Adipocyte (in vitro differentiated cells): ENCODE results near the gene UTP20.

ENCODE experiments used
- DNase-seq: peaks from one replicate; pipeline ENCODE4 v3.0.0-alpha.2; 2015; ENCODE audit warnings: low read depth
- H3K27me3 ChIP-seq: replicated peaks from 2 replicates; pipeline ENCODE4 v1.7.0; 2013; ENCODE audit warnings: mild to moderate bottlenecking, low read length, moderate library complexity; ENCODE audit not compliant: control insufficient read depth, insufficient read depth
- H3K36me3 ChIP-seq: 2 replicates; pipeline ENCODE4 v1.7.0; 2013; ENCODE audit warnings: low read length, mild to moderate bottlenecking, moderate library complexity; ENCODE audit not compliant: control insufficient read depth, insufficient read depth, severe bottlenecking
- H3K4me1 ChIP-seq: 2 replicates; pipeline ENCODE4 v1.7.0; 2013; ENCODE audit warnings: mild to moderate bottlenecking, low read length, moderate library complexity; ENCODE audit not compliant: control insufficient read depth, insufficient read depth
- H3K4me3 ChIP-seq: 2 replicates; pipeline ENCODE4 v1.7.0; 2013; ENCODE audit warnings: mild to moderate bottlenecking, low read length, moderate library complexity
- H3K9ac ChIP-seq: 2 replicates; pipeline ENCODE4 v1.7.0; 2013; ENCODE audit warnings: mild to moderate bottlenecking, low read length, moderate library complexity
- H3K9me3 ChIP-seq: 2 replicates; pipeline ENCODE4 v1.7.0; 2013; ENCODE audit warnings: mild to moderate bottlenecking, low read length, moderate library complexity; ENCODE audit not compliant: control insufficient read depth

The UTP20 gene

GRCh38 chr12:101280006-101280505 is at the start of gene UTP20:
Gene UTP20 (plus strand): TSS chr12:101280105. CDS start chr12:101280283, 178 bp downstream.
- peak; percentile 98 for DNase-seq

GRCh38 chr12:101230547-101230946 is 49.4 kb upstream of the UTP20 start:
- H3K9ac ChIP-seq: no peak overlapping the region
- DNase-seq: peak; percentile 71
- no peak overlapping the region for H3K4me3 ChIP-seq
- no peaks in the 10 kb centered on the region for H3K9me3 ChIP-seq
- no peaks in the 10 kb centered on the region for H3K27me3 ChIP-seq
- H3K36me3 ChIP-seq: no peaks in the 10 kb centered on the region
- H3K4me1 ChIP-seq: peaks cover 11% of the 10 kb centered on the region

More at GRCh38 chr12:101280006-101280505, at the start of gene UTP20:
- Histone ChIP-seq H3K27me3 (peaks cover 7% of the 10 kb centered on the region), H3K4me3 (peak within 1 kb of the TSS; percentile 99), H3K36me3 (peaks cover 11% of the 10 kb centered on the region), H3K9ac (peak within 1 kb of the TSS; percentile 90), H3K4me1 (peaks cover 7% of the 10 kb centered on the region), H3K9me3 (no peaks in the 10 kb centered on the region)

- no peak overlapping the region for H3K9ac ChIP-seq
- H3K36me3 ChIP-seq: no peaks in the 10 kb centered on the region
- H3K27me3 ChIP-seq: no peaks in the 10 kb centered on the region
- no peak overlapping the region for H3K4me3 ChIP-seq
- peaks cover 11% of the 10 kb centered on the region for H3K4me1 ChIP-seq
- H3K9me3 ChIP-seq: no peaks in the 10 kb centered on the region
- no peak for DNase-seq
Observed at GRCh38 chr12:101231636-101232035, 48.3 kb upstream of the UTP20 start.

GRCh38 chr12:101235686-101236085 is 44.2 kb upstream of the UTP20 start:
- H3K36me3 ChIP-seq: no peaks in the 10 kb centered on the region
- H3K4me3 ChIP-seq: no peak overlapping the region
- no peak for DNase-seq
- H3K9ac ChIP-seq: no peak overlapping the region
- H3K27me3 ChIP-seq: no peaks in the 10 kb centered on the region
- peaks cover 6% of the 10 kb centered on the region for H3K4me1 ChIP-seq
- peaks cover 6% of the 10 kb centered on the region for H3K9me3 ChIP-seq

GRCh38 chr12:101238306-101238705 is 41.6 kb upstream of the UTP20 start:
- Histone ChIP-seq H3K36me3 (no peaks in the 10 kb centered on the region), H3K4me3 (no peak overlapping the region), H3K9ac (no peak overlapping the region), H3K27me3 (no peaks in the 10 kb centered on the region), H3K4me1 (no peaks in the 10 kb centered on the region), H3K9me3 (peaks cover 13% of the 10 kb centered on the region)
- no peak for DNase-seq

GRCh38 chr12:101238800-101239329 is 41.0 kb upstream of the UTP20 start:
- no peaks in the 10 kb centered on the region for H3K27me3 ChIP-seq
- no peak overlapping the region for H3K4me3 ChIP-seq
- H3K4me1 ChIP-seq: no peaks in the 10 kb centered on the region
- no peaks in the 10 kb centered on the region for H3K36me3 ChIP-seq
- peaks cover 13% of the 10 kb centered on the region for H3K9me3 ChIP-seq
- no peak overlapping the region for H3K9ac ChIP-seq
- no peak for DNase-seq

GRCh38 chr12:101243074-101243473 is 36.8 kb upstream of the UTP20 start:
- Histone ChIP-seq H3K4me1 (no peaks in the 10 kb centered on the region), H3K9ac (no peak overlapping the region), H3K4me3 (no peak overlapping the region), H3K27me3 (no peaks in the 10 kb centered on the region), H3K9me3 (peaks cover 13% of the 10 kb centered on the region), H3K36me3 (no peaks in the 10 kb centered on the region)
- no peak for DNase-seq

- H3K27me3 ChIP-seq: no peaks in the 10 kb centered on the region
- no peaks in the 10 kb centered on the region for H3K4me1 ChIP-seq
- peaks cover 13% of the 10 kb centered on the region for H3K9me3 ChIP-seq
- H3K36me3 ChIP-seq: no peaks in the 10 kb centered on the region
- DNase-seq: no peak
- no peak overlapping the region for H3K4me3 ChIP-seq
- no peak overlapping the region for H3K9ac ChIP-seq
Observed at GRCh38 chr12:101243616-101244015, 36.3 kb upstream of the UTP20 start.

GRCh38 chr12:101256266-101256665 is 23.6 kb upstream of the UTP20 start:
- H3K36me3 ChIP-seq: no peaks in the 10 kb centered on the region
- no peaks in the 10 kb centered on the region for H3K27me3 ChIP-seq
- H3K9me3 ChIP-seq: peaks cover 8% of the 10 kb centered on the region
- H3K4me3 ChIP-seq: no peak overlapping the region
- peak; percentile 52 for DNase-seq
- no peak overlapping the region for H3K9ac ChIP-seq
- no peaks in the 10 kb centered on the region for H3K4me1 ChIP-seq

- H3K36me3 ChIP-seq: no peaks in the 10 kb centered on the region
- H3K27me3 ChIP-seq: no peaks in the 10 kb centered on the region
- no peaks in the 10 kb centered on the region for H3K4me1 ChIP-seq
- no peak for DNase-seq
- peaks cover 8% of the 10 kb centered on the region for H3K9me3 ChIP-seq
- no peak overlapping the region for H3K4me3 ChIP-seq
- H3K9ac ChIP-seq: no peak overlapping the region
Observed at GRCh38 chr12:101257357-101257756, 22.5 kb upstream of the UTP20 start.

- Histone ChIP-seq H3K9ac (no peak overlapping the region), H3K36me3 (no peaks in the 10 kb centered on the region), H3K9me3 (peaks cover 11% of the 10 kb centered on the region), H3K4me3 (no peak overlapping the region), H3K27me3 (peaks cover 3% of the 10 kb centered on the region), H3K4me1 (no peaks in the 10 kb centered on the region)
- no peak for DNase-seq
Observed at GRCh38 chr12:101267111-101267510, 12.8 kb upstream of the UTP20 start.

- Histone ChIP-seq H3K9ac (no peak overlapping the region), H3K4me1 (peaks cover 7% of the 10 kb centered on the region), H3K9me3 (no peaks in the 10 kb centered on the region), H3K4me3 (no peak overlapping the region), H3K27me3 (peaks cover 7% of the 10 kb centered on the region), H3K36me3 (no peaks in the 10 kb centered on the region)
- DNase-seq: no peak
Observed at GRCh38 chr12:101276433-101276832, 3.5 kb upstream of the UTP20 start.
